Muscle of back (tissue), 11 donors: ENCODE measurements around the gene ZP1. TPM values are rescaled to one million over a fixed set of nuclear protein-coding genes. Genes with fewer than 3 reads are reported as not detected.

ENCODE experiments used
- DNase-seq, 3 donors: peaks; one replicate each; pipeline versions ENCODE4 v3.0.0 to v3.0.0-alpha.2; 2013
- polyA plus RNA-seq, 10 donors: library from polyadenylated mRNA; unstranded; fragments of 120-200 nt; gene quantifications; one replicate each; pipeline ENCODE4 v1.2.1, GENCODE V29; 2013; ENCODE audit not compliant: insufficient read length in 10 of 10

ZP1 gene
- polyA plus RNA-seq, 10 donors = 0.10 to 0.49 (median 0.30) TPM; not detected in 6

DNA sequence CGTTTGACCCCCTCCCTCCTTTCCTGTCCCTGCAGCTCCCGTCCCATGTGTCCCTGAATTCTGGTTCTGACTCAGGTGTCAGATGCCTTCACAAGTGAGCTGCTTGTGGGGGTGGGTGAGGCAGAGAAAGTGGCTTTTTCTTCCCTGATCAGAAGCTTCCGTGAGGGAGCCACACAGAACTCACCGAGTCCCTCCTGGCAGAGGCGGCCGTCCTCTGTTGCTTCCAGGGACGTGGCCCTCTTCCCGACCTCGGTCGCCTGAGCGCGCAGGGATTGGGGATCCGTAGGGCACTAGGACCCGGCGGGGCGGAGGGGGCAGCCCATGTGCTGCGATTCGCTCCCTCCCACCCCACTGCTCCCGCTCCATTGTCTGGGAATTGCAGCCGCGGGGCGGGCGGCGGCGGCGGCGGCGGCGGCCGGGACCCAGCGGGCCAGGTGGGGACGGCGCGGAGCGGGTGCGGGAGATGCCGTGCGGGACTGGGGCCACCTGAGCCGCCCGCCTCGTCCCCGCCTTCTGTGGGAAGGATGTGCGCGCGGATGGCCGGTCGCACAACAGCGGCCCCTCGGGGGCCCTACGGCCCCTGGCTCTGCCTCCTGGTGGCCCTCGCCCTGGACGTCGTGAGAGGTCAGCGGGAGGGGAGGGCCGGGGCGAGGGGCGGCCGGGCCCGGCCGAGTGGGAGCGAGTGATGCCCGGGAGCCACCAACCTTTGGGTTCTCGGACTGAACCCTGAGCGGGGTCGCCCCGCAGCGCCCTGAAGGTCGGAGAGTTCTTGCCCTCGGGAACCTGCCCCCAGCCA is 57.0 kb downstream of the ZP1 start, which contains the start of gene TMEM132A:
Gene TMEM132A, plus strand, starts transcription at position 351 of the 796 bp plus-strand sequence. Its CDS starts 174 bp downstream, at position 525.
- peak; percentile 72 to 89 (median 78) for DNase-seq

Other genes with a start within 250 kb of the ZP1 start
- 10 to 100 TPM in 1 of 10 donors, 1 to 10 TPM in 9; 4.0 to 12.7 (median 6.0) TPM for gene MS4A8, start 167.9 kb upstream of the ZP1 start, polyA plus RNA-seq
- gene MS4A18, start 142.8 kb upstream of the ZP1 start, polyA plus RNA-seq = not detected
- gene MS4A15, start 110.7 kb upstream of the ZP1 start, polyA plus RNA-seq = under 1 TPM in 2 of 10 donors, not detected in 8; 0.09 to 0.20 TPM
- gene MS4A10, start 82.2 kb upstream of the ZP1 start, polyA plus RNA-seq = under 1 TPM in 1 of 10 donors, not detected in 9; 0.07 TPM
- gene CCDC86, start 25.4 kb upstream of the ZP1 start, polyA plus RNA-seq = 10 to 100 TPM; 14.0 to 22.8 (median 18.4) TPM
- 1 to 10 TPM in 8 of 10 donors, under 1 TPM in 2; 0.63 to 2.1 (median 1.2) TPM for gene PTGDR2, start 11.6 kb upstream of the ZP1 start, polyA plus RNA-seq
- gene PRPF19, start 39.0 kb downstream of the ZP1 start, polyA plus RNA-seq = 10 to 100 TPM; 53.2 to 96.9 (median 63.3) TPM
- 100 to 1,000 TPM in 2 of 10 donors, 10 to 100 TPM in 8; 73.9 to 109 (median 94.8) TPM for gene TMEM109, start 46.6 kb downstream of the ZP1 start, polyA plus RNA-seq
- gene TMEM132A, start 56.9 kb downstream of the ZP1 start, polyA plus RNA-seq = 10 to 100 TPM; 28.4 to 46.5 (median 36.6) TPM
- 10 to 100 TPM; 16.3 to 32.1 (median 24.4) TPM for gene SLC15A3, start 84.6 kb downstream of the ZP1 start, polyA plus RNA-seq
- gene CD6, start 104.1 kb downstream of the ZP1 start, polyA plus RNA-seq = 10 to 100 TPM in 1 of 10 donors, 1 to 10 TPM in 5, under 1 TPM in 4; 0.43 to 10.6 (median 1.1) TPM
- gene CD5, start 234.9 kb downstream of the ZP1 start, polyA plus RNA-seq = 1 to 10 TPM in 1 of 10 donors, under 1 TPM in 9; 0.08 to 7.5 (median 0.12) TPM